HEK293T (cell line): ENCODE measurements around the gene AFF1.

Experiments used
- ARNT ChIP-seq: fragments of 450-650 bp; IDR thresholded peaks from 2 replicates; pipeline ENCODE4 v1.6.1; 2017; ENCODE audit warnings: mild to moderate bottlenecking
- BHLHE40 ChIP-seq: fragments of 450-650 bp; IDR thresholded peaks from 2 replicates; pipeline ENCODE4 v1.6.1; 2016; ENCODE audit warnings: mild to moderate bottlenecking, moderate library complexity, borderline replicate concordance
- CTBP1 ChIP-seq: fragments of 450-650 bp; IDR thresholded peaks from 2 replicates; pipeline ENCODE4 v1.6.1; 2016; ENCODE audit warnings: borderline replicate concordance
- L3MBTL2 ChIP-seq: fragments of 450-650 bp; conservative IDR thresholded peaks from 2 replicates; pipeline ENCODE4 v1.6.1; 2016; ENCODE audit warnings: mild to moderate bottlenecking
- NFRKB ChIP-seq: fragments of 450-650 bp; IDR thresholded peaks from 2 replicates; pipeline ENCODE4 v1.6.1; 2016; ENCODE audit warnings: mild to moderate bottlenecking, moderate library complexity
- PKNOX1 ChIP-seq: fragments of 450-650 bp; IDR thresholded peaks from 2 replicates; pipeline ENCODE4 v1.6.1; 2016
- SP1 ChIP-seq: fragments of 450-650 bp; IDR thresholded peaks from 2 replicates; pipeline ENCODE4 v1.6.1; 2017
- SUZ12 ChIP-seq: fragments of 450-650 bp; IDR thresholded peaks from 2 replicates; pipeline ENCODE4 v1.6.1; 2016; ENCODE audit warnings: mild to moderate bottlenecking

GRCh38 chr4:87120411-87121162, 185.8 kb downstream of the AFF1 start:
- no peak for TF ChIP-seq SUZ12
- TF ChIP-seq PKNOX1, result no peak
- no peak for TF ChIP-seq ARNT
- TF ChIP-seq BHLHE40, result no peak
- TF ChIP-seq NFRKB, result no peak
- no peak for TF ChIP-seq SP1
- no peak for TF ChIP-seq L3MBTL2
- no peak for TF ChIP-seq CTBP1
